SK-N-MC (cell line): ENCODE measurements around the gene IMP4.

Experiments
- DNase-seq: peaks from one replicate; pipeline ENCODE4 v3.0.0-alpha.2; 2011; ENCODE audit warnings: low read depth, low spot score
- H3K27ac ChIP-seq: fragments of 200-600 bp; sonication (generic); 2 replicates; pipeline ENCODE4 v1.5.1; 2016; ENCODE audit warnings: mixed run types
- H3K36me3 ChIP-seq: fragments of 200-600 bp; sonication (generic); 2 replicates; pipeline ENCODE4 v1.6.1; 2017; ENCODE audit warnings: antibody characterized with exemption, low read length, mixed read lengths; ENCODE audit not compliant: insufficient read depth
- H3K4me3 ChIP-seq: fragments of 200-600 bp; sonication (generic); 2 replicates; pipeline ENCODE4 v1.5.1; 2016
- H3K9ac ChIP-seq: fragments of 200-600 bp; sonication (generic); 2 replicates; pipeline ENCODE4 v1.8.0; 2017; ENCODE audit warnings: mixed run types, mixed read lengths; ENCODE audit not compliant: insufficient read length
- H3K9me3 ChIP-seq: fragments of 200-600 bp; sonication (generic); 2 replicates; pipeline ENCODE4 v1.6.1; 2017; ENCODE audit warnings: low read depth, mild to moderate bottlenecking, antibody characterized with exemption, low read length, moderate library complexity, mixed read lengths
- EZH2 ChIP-seq: fragments of 200-600 bp; sonication (generic); IDR thresholded peaks from one replicate; pipeline ENCODE4 v1.6.1; 2017; ENCODE audit warnings: antibody characterized with exemption
- FOXP2 ChIP-seq: optimal IDR thresholded peaks from 2 replicates; pipeline ENCODE3; 2011; ENCODE audit warnings: mild to moderate bottlenecking, moderate library complexity; ENCODE audit not compliant: insufficient read depth; ENCODE audit errors: extremely low read length, control extremely low read depth
- POLR2AphosphoS5 ChIP-seq: IDR thresholded peaks from 2 replicates; pipeline ENCODE4 v1.6.1; 2012; ENCODE audit warnings: mild to moderate bottlenecking, low read depth, low read length, borderline replicate concordance

IMP4 gene

GRCh38 chr2:130370490-130370889 lies 27.8 kb downstream of the IMP4 start:
- no peaks in the 10 kb centered on the region for H3K9me3 ChIP-seq
- no peak overlapping the region for H3K4me3 ChIP-seq
- no peak overlapping the region for H3K9ac ChIP-seq
- no peak for TF ChIP-seq FOXP2
- DNase-seq = no peak
- H3K27ac ChIP-seq = no peak overlapping the region
- H3K36me3 ChIP-seq = no peaks in the 10 kb centered on the region

- H3K9ac ChIP-seq = no peak overlapping the region
- H3K4me3 ChIP-seq = peak overlapping the region; percentile 65; the same call in 1 of the 2 replicates
- no peaks in the 10 kb centered on the region for H3K9me3 ChIP-seq
- TF ChIP-seq POLR2AphosphoS5 = no peak
- TF ChIP-seq EZH2 = no peak
- TF ChIP-seq FOXP2 = no peak
- H3K27ac ChIP-seq = no peak overlapping the region
- DNase-seq = no peak
- H3K36me3 ChIP-seq = no peaks in the 10 kb centered on the region
Observed at GRCh38 chr2:130371723-130372054, 29.0 kb downstream of the IMP4 start.

GRCh38 chr2:130372055-130372832 lies 29.5 kb downstream of the IMP4 start:
- no peak overlapping the region for H3K27ac ChIP-seq
- peak overlapping the region; percentile 65 for H3K4me3 ChIP-seq
- H3K9ac ChIP-seq = no peak overlapping the region
- no peak for DNase-seq
- no peaks in the 10 kb centered on the region for H3K36me3 ChIP-seq
- H3K9me3 ChIP-seq = no peaks in the 10 kb centered on the region
- no peak for TF ChIP-seq POLR2AphosphoS5

- Histone ChIP-seq H3K9ac (no peak overlapping the region), H3K27ac (no peak overlapping the region), H3K9me3 (no peaks in the 10 kb centered on the region), H3K36me3 (no peaks in the 10 kb centered on the region), H3K4me3 (peak overlapping the region; percentile 65)
- no peak for DNase-seq
- no peak for TF ChIP-seq FOXP2
- TF ChIP-seq POLR2AphosphoS5 = no peak
- no peak for TF ChIP-seq EZH2
Observed at GRCh38 chr2:130372833-130373807, 30.4 kb downstream of the IMP4 start.

GRCh38 chr2:130373808-130374365 lies 31.2 kb downstream of the IMP4 start:
- Histone ChIP-seq H3K9me3 (no peaks in the 10 kb centered on the region), H3K9ac (no peak overlapping the region), H3K27ac (no peak overlapping the region), H3K4me3 (no peak overlapping the region), H3K36me3 (no peaks in the 10 kb centered on the region)
- no peak for DNase-seq
- TF ChIP-seq FOXP2 = no peak

- H3K9ac ChIP-seq = no peak overlapping the region
- H3K36me3 ChIP-seq = no peaks in the 10 kb centered on the region
- TF ChIP-seq POLR2AphosphoS5 = no peak
- H3K4me3 ChIP-seq = no peak overlapping the region
- H3K27ac ChIP-seq = no peak overlapping the region
- no peak for DNase-seq
- no peaks in the 10 kb centered on the region for H3K9me3 ChIP-seq
Observed at GRCh38 chr2:130374587-130375290, 32.0 kb downstream of the IMP4 start.

GRCh38 chr2:130375291-130376266 lies 32.9 kb downstream of the IMP4 start:
- no peak for DNase-seq
- no peak for TF ChIP-seq POLR2AphosphoS5
- TF ChIP-seq EZH2 = no peak
- no peak for TF ChIP-seq FOXP2
- no peaks in the 10 kb centered on the region for H3K9me3 ChIP-seq
- H3K27ac ChIP-seq = no peak overlapping the region
- no peak overlapping the region for H3K4me3 ChIP-seq
- no peak overlapping the region for H3K9ac ChIP-seq
- no peaks in the 10 kb centered on the region for H3K36me3 ChIP-seq
